ENCODE results near the gene NRROS. TPM values are rescaled to one million over a fixed set of nuclear protein-coding genes. Genes with fewer than 3 reads are reported as not detected.

NRROS gene
- total and polyA plus RNA-seq, 2 of the 4 experiments (the other 2 are of a cell fraction): 0.10 TPM; not detected in 1

DNA sequence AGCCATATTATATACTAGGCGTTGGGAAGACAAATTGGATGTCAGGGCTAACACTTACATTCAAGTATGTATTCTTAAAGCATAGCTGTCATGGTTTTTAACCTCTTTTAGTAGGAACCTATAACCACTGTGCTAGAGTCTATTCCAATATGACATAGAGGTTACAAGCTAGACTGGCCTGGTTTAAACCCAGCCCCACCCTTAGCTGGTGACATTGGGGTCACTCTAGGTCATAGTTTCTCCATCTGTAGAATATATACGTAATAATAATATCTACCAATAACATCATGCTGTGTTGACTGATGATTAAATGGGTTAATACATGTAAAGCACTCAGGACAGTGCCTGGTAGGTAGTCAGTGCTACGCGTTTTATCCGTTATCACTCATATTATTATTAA is 16.7 kb downstream of the NRROS start:
- Histone ChIP-seq H3K4me2 (ENCODE audit: low read depth, low read length) (no peak overlapping the region), H3K27me3 (ENCODE audit: control insufficient read depth, insufficient read depth, low read length) (peaks cover 2% of the 10 kb centered on the region; the same call in 1 of the 2 replicates), H3K56ac (ENCODE audit: extremely low read depth, insufficient read depth, low read length) (no peak overlapping the region), H4K5ac (ENCODE audit: low read depth, low read length) (no peak overlapping the region), H2BK5ac (ENCODE audit: low read depth, low read length, poor library complexity, severe bottlenecking) (no peak overlapping the region), H3K9me3 (ENCODE audit: control insufficient read depth, insufficient read depth, low read length) (no peaks in the 10 kb centered on the region), H2AK9ac (replicated peaks; ENCODE audit: low read depth, low read length, poor library complexity) (no peak overlapping the region), H3K9me1 (ENCODE audit: insufficient read depth, low read length) (peaks cover 6% of the 10 kb centered on the region; the same call in 1 of the 2 replicates), H2BK20ac (ENCODE audit: low read depth, low read length) (no peak overlapping the region), H4K8ac (ENCODE audit: low read depth in 2 of 2, low read length in 2 of 2) (no peak overlapping the region), H3K14ac (replicated peaks; ENCODE audit: low read depth, low read length) (no peak overlapping the region), H2AFZ (replicated peaks; ENCODE audit: low read length, poor library complexity) (no peak overlapping the region), H3K4me3 (ENCODE audit: insufficient read depth, low read depth, low read length) (no peak overlapping the region), H3K23ac (ENCODE audit: low read depth, low read length) (no peak overlapping the region), H3K27ac (ENCODE audit: insufficient read depth, low read length) (no peak overlapping the region), H3K79me1 (ENCODE audit: low read depth in 1 of 2, low read length in 2 of 2) (no peaks in the 10 kb centered on the region), H2BK15ac (ENCODE audit: low read depth, low read length) (no peak overlapping the region), H4K91ac (ENCODE audit: insufficient read depth, low read depth, low read length) (no peak overlapping the region), H4K20me1 (ENCODE audit: insufficient read depth, low read length) (peaks cover 2% of the 10 kb centered on the region; the same call in 1 of the 2 replicates), H2BK120ac (ENCODE audit: low read depth, low read length) (no peak overlapping the region), H2AK5ac (ENCODE audit: low read depth, low read length) (no peak overlapping the region), H3K18ac (ENCODE audit: low read depth, low read length) (no peak overlapping the region), H3K36me3 (ENCODE audit: control insufficient read depth, insufficient read depth, low read length) (no peaks in the 10 kb centered on the region), H3K4me1 (ENCODE audit: control insufficient read depth, insufficient read depth, low read length) (peaks cover 2% of the 10 kb centered on the region; the same call in 1 of the 2 replicates), H3K4ac (ENCODE audit: low read depth, low read length) (no peak overlapping the region), H3K9ac (ENCODE audit: low read depth, low read length) (no peak overlapping the region)
- in situ Hi-C loops (cut with MboI; ENCODE audit: low sequenced_read_pairs) (no loop called here), intact Hi-C loops (cut with micrococcal nuclease) (no loop called here), dilution Hi-C loops (cut with HindIII; ENCODE audit: low sequenced_read_pairs, unreplicated experiment) (no loop called here)
- POLR2A ChIA-PET (ENCODE audit: unreplicated experiment): no interaction called here
- ATAC-seq (ENCODE audit: low read depth) (no peak), DNase-seq (no peak)
- TF ChIP-seq FOS (IDR thresholded peaks at IDR 0.05; ENCODE audit: low read depth, low read length) (no peak), MAFK (IDR thresholded peaks at IDR 0.05; ENCODE audit: low read depth, low read length) (no peak), CEBPB (IDR thresholded peaks at IDR 0.05; ENCODE audit: low read depth, low read length) (no peak), SMC3 (IDR thresholded peaks at IDR 0.05; ENCODE audit: low read depth, low read length) (no peak), MAZ (IDR thresholded peaks at IDR 0.05; ENCODE audit: borderline replicate concordance, low read depth, low read length) (no peak), RAD21 (IDR thresholded peaks at IDR 0.05; ENCODE audit: low read length) (no peak), RCOR1 (IDR thresholded peaks at IDR 0.05; ENCODE audit: insufficient replicate concordance, low read length) (no peak)
- TF ChIP-seq, protein P1, sequence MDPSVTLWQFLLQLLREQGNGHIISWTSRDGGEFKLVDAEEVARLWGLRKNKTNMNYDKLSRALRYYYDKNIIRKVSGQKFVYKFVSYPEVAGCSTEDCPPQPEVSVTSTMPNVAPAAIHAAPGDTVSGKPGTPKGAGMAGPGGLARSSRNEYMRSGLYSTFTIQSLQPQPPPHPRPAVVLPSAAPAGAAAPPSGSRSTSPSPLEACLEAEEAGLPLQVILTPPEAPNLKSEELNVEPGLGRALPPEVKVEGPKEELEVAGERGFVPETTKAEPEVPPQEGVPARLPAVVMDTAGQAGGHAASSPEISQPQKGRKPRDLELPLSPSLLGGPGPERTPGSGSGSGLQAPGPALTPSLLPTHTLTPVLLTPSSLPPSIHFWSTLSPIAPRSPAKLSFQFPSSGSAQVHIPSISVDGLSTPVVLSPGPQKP (IDR thresholded peaks at IDR 0.05; ENCODE audit: borderline replicate concordance, low read depth, low read length): no peak
- no CpG with 5 or more reads among the region's 5 CpGs for WGBS, 2 experiments (ENCODE audit: extremely low coverage in 2 of 2, insufficient read length in 1 of 2)
- CTCF ChIA-PET: no interaction called here
- no TSS peak for BruUV-seq (replicated peaks)

All from IMR-90 (cell line).